ENCODE data around the gene RANBP3.

DNA sequence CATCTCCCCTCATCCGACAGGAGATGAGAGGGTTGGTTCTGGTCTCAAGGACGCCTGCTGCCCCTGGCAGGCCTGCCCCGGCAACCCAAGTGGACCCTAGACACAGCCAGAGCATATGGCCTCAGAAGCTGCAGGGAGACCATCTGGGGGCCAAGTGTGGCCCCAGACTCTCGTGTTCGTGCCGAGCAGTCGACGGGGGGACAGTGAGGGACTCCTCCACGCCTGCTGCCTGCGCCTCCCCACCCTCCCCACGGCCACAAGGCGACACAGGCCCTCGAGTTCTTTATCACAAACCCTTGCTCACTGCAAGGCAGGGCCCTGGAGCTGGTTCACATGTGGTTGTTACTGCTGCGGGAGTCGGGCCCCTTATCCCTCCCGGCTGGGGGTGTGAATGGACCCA is 54.6 kb downstream of the RANBP3 start:
- TF ChIP-seq, protein P1, sequence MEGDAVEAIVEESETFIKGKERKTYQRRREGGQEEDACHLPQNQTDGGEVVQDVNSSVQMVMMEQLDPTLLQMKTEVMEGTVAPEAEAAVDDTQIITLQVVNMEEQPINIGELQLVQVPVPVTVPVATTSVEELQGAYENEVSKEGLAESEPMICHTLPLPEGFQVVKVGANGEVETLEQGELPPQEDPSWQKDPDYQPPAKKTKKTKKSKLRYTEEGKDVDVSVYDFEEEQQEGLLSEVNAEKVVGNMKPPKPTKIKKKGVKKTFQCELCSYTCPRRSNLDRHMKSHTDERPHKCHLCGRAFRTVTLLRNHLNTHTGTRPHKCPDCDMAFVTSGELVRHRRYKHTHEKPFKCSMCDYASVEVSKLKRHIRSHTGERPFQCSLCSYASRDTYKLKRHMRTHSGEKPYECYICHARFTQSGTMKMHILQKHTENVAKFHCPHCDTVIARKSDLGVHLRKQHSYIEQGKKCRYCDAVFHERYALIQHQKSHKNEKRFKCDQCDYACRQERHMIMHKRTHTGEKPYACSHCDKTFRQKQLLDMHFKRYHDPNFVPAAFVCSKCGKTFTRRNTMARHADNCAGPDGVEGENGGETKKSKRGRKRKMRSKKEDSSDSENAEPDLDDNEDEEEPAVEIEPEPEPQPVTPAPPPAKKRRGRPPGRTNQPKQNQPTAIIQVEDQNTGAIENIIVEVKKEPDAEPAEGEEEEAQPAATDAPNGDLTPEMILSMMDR (IDR thresholded peaks at IDR 0.05 in 4 of 5, conservative IDR thresholded peaks at IDR 0.05 in 1 of 5) = no peak
- no peak for TF ChIP-seq POLR2A (IDR thresholded peaks at IDR 0.05)

Data from gastrocnemius medialis (tissue), 4 donors.